GM12875 (cell line): ENCODE measurements around the gene WDR62.

Experiments used
- H3K4me3 ChIP-seq: one replicate; pipeline ENCODE4 v1.5.1; 2011; ENCODE audit warnings: low read depth, low read length, control low read depth
- CTCF ChIP-seq: IDR thresholded peaks from 2 replicates; pipeline ENCODE4 v1.5.1; 2011; ENCODE audit warnings: low read depth, mild to moderate bottlenecking, control low read depth, inconsistent platforms, low read length, moderate library complexity, borderline replicate concordance; ENCODE audit not compliant: insufficient read depth

The WDR62 gene

GRCh38 chr19:36103842-36104552 is 49.3 kb downstream of the WDR62 start:
- TF ChIP-seq CTCF: no peak

GRCh38 chr19:36106441-36106840 is 51.7 kb downstream of the WDR62 start:
- H3K4me3 ChIP-seq: no peak overlapping the region
- TF ChIP-seq CTCF: no peak

More at GRCh38 chr19:36103842-36104552, 49.3 kb downstream of the WDR62 start:
- no peak overlapping the region for H3K4me3 ChIP-seq

GRCh38 chr19:36106991-36107390 is 52.3 kb downstream of the WDR62 start:
- H3K4me3 ChIP-seq: no peak overlapping the region
- no peak for TF ChIP-seq CTCF

DNA sequence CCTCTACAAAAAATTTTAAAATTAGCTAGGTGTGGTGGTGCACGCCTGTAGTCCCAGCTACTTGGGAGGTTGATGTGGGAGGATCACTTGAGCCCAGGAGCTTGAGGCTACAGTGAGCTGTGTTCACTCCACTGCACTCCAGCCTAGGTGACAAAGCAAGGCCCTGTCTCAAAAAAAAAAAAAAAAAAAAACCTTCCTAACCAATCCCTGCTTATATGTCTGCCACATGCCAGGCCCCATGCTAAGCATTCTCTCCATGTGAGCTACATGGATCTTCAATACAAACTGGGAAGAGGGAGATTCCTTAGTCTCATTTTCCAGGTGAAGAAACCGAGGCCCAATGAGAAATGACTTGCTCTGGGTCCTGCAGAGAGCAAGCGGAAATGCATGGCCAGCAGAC is 54.0 kb downstream of the WDR62 start:
- TF ChIP-seq CTCF: no peak
- no peak overlapping the region for H3K4me3 ChIP-seq

DNA sequence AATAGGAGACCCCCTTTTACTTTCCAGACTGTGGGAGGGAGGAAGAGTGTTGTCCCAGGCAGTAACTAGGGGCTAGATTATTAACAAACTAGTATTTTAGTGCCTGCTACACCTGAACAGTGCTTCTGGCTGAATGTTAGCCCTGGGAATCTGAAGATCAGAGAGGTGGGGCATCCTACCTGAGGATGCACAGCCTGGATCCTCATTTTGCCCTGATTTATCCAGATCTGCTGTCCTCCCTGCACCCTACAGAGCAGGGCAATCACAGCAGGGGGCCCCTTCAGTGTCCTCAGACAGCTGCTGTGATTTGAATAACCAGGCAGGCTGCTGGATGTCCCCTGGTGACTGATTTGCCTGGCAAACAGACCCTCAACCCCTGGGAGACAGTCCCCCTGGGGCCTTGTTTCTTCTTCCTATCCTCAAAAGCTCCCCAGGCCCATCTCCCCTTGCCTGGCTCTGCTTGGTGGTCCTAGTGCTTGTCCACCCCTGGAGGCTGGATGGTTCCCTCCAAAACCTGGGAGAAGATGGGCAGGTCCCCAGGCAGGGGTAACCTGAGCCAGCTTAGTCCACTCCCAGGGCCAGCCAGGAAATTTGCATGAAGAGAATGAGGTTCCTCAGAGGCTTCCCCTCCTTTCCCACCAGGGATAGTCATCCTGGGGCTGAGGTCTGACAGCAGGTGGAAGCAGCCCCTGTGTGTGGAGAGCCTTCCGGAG is 55.9 kb downstream of the WDR62 start, which contains the start of gene OVOL3:
Gene OVOL3 (plus strand): TSS at position 657 of the 713 bp plus-strand sequence. CDS start 60 bp downstream, outside the sequence.
- no peak for TF ChIP-seq CTCF
- no peak within 1 kb of the TSS for H3K4me3 ChIP-seq

DNA sequence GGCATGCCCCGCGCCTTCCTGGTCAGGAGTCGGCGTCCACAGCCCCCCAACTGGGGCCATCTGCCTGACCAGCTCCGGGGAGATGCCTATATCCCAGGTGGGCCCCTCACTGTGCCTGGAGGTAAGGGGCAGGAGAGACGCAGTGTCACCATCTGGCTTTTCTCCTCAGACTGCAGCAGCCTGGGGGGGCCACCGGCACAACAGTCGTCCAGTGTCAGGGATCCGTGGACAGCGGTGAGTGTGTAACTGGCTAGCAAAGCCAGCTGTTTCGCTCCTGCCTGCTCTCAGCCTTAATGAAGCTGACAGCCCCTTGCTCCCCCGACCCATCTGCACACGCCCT is 56.5 kb downstream of the WDR62 start:
- H3K4me3 ChIP-seq: no peak overlapping the region
- no peak for TF ChIP-seq CTCF

DNA sequence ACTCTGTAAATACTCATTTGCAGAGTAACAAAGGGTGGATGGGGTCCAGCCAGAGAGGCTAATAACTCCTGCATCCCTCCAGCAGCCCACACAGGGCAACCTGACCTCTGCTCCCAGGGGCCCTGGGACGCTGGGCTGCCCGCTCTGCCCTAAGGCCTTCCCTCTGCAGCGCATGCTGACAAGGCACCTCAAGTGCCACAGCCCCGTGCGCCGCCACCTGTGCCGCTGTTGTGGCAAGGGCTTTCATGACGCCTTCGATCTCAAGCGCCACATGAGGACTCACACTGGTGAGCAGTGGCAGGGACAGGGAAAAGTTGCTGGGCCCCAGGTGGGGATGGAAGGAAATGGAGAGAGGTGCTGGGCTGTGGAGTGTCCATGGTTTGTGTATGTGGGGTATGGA is 58.0 kb downstream of the WDR62 start:
- no peak overlapping the region for H3K4me3 ChIP-seq
- no peak for TF ChIP-seq CTCF
